Measurements from ENCODE around the gene SLC35E2B.
A peak's percentile ranks its signal among the peaks of the same experiment; 100 is the strongest.
"Not testable (repeated sequence)": the region's sequence is repeated elsewhere in the genome, so short reads cannot be mapped to it uniquely, and the experiment has no call there.

Gene SLC35E2B

DNA sequence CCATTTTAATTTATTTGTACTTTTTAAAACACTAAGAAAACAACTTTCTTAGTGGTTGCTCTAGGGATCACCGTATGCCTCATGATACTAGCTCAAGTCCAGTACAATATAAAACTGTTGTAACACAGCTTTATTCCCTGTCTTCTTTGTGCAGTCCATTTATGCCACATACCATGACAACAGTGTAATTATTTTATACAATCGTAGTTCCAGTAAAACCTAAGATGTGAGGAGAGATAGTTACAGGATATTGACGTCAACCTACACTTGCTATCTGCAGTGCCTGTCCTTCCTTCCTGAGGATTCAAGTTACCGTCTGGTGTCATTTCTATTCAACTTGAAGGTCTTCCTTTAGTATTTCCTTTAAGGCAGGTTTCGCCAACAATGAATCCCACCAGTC is 46.3 kb downstream of the SLC35E2B start:
- H3K4me3 Mint-ChIP-seq; H3K27ac Mint-ChIP-seq; H3K4me1 Mint-ChIP-seq (ENCODE audit: low read depth); H3K9me3 Mint-ChIP-seq; DNase-seq; H3K27me3 Mint-ChIP-seq: not testable (repeated sequence)
- peaks cover 56% of the 10 kb centered on the region for H3K36me3 Mint-ChIP-seq (ENCODE audit: low read depth)

DNA sequence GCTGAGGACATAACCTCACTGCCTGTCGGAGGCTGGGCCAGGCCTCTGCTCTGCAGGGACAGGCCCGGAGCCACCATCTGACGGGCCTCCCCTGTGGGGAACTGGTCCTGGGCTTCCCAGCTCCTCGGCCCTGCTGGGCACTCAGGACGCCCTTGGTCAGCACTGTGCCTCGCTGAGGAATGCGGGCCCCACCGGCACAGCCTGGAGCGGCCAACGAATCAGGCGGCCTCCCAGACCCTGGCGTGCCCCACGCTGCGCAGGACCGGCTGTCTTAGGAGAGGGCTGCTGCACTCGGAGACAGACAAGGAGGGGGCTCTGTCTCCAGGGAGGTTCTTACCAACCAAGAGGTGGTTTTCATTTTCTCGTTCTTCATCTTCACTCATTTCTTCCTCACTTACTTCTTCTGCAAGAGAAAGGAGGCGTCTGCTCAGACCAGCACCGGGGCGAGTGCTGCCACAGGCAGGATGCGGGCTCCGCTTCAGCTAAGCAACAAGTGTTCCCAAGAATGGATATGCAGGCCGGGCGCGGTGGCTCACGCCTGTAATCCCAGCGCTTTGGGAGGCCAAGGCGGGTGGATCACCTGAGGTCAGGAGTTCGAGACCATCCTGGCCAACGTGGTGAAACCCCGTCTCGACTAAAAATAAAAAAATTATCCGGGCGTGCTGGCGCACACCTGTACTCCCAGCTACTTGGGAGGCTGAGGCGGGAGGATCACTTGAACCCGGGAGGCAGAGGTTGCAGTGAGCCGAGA is 51.7 kb downstream of the SLC35E2B start:
- peaks cover 34% of the 10 kb centered on the region for H3K36me3 Mint-ChIP-seq (ENCODE audit: low read depth)
- not testable (repeated sequence) for H3K9me3 Mint-ChIP-seq; H3K4me1 Mint-ChIP-seq (ENCODE audit: low read depth)

DNA sequence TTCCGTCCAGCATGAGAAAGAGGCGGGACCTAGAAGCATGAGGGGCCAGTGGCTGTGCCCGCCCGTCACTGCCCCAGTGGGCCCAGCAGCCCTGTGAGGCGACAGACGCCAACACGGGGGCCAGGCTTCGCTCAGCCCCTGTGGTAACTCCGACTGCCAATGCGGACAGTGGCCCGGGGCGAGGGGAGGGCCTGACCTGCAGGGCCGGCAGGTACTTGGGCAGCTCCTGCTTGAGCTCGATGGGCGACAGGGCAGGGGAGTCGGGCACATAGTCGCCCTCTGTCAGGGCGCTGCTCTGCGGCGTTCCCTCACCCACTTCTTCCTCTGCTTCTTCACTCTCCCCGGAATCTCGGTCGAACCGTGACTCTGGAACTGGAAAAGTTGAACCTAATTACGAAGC is 52.5 kb downstream of the SLC35E2B start:
- not testable (repeated sequence) for H3K9me3 Mint-ChIP-seq; H3K4me1 Mint-ChIP-seq (ENCODE audit: low read depth); H3K27me3 Mint-ChIP-seq; H3K4me3 Mint-ChIP-seq; DNase-seq; H3K27ac Mint-ChIP-seq
- peaks cover 30% of the 10 kb centered on the region for H3K36me3 Mint-ChIP-seq (ENCODE audit: low read depth)

More for the DNA sequence above, 51.7 kb downstream of the SLC35E2B start:
- H3K27ac Mint-ChIP-seq, DNase-seq, H3K4me3 Mint-ChIP-seq, H3K27me3 Mint-ChIP-seq: not testable (repeated sequence)

DNA sequence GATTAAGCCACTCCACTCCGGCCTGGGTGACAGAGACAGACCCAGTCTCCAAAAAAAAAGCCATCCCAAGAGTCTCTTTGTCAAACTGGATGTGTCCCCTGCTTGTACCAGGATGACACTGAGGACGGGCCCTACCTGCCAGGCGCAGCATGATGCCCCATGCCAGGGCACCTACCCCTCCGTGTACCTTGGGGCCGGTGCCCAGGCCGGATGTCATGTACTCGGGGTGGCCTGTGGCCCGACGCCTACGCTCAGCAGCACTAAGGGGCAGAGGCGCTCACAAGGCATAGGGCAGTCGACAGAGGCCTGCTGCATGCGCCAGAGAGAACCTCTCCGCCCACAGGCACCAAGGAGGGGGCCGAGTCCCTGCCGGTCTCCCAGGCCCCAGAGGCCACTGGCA is 53.2 kb downstream of the SLC35E2B start:
- H3K36me3 Mint-ChIP-seq (ENCODE audit: low read depth), result peaks cover 30% of the 10 kb centered on the region
- H3K4me1 Mint-ChIP-seq (ENCODE audit: low read depth); H3K9me3 Mint-ChIP-seq; H3K27ac Mint-ChIP-seq; DNase-seq; H3K27me3 Mint-ChIP-seq; H3K4me3 Mint-ChIP-seq: not testable (repeated sequence)

DNA sequence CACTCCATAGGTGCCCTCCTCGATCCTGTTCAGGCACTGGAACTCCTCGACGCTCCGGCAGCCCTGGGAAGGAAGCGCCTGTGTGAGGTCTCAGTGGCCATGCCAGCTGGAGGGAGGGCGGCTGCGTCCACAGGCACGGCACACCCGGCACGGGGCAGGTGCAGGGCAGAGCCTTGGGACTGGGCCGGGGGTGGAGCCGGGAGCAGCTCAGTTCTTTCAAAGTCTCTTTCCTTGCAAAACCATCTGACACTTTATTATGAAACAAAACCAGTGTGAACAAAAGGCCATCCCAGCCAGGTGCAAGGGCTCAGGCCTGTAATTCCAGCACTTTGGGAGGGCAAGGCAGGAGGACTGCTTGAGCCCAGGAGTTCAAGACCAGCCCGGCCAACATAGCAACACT is 54.1 kb downstream of the SLC35E2B start:
- not testable (repeated sequence) for H3K9me3 Mint-ChIP-seq; H3K27me3 Mint-ChIP-seq; H3K27ac Mint-ChIP-seq; H3K4me1 Mint-ChIP-seq (ENCODE audit: low read depth); DNase-seq; H3K4me3 Mint-ChIP-seq
- H3K36me3 Mint-ChIP-seq (ENCODE audit: low read depth), result peaks cover 30% of the 10 kb centered on the region

DNA sequence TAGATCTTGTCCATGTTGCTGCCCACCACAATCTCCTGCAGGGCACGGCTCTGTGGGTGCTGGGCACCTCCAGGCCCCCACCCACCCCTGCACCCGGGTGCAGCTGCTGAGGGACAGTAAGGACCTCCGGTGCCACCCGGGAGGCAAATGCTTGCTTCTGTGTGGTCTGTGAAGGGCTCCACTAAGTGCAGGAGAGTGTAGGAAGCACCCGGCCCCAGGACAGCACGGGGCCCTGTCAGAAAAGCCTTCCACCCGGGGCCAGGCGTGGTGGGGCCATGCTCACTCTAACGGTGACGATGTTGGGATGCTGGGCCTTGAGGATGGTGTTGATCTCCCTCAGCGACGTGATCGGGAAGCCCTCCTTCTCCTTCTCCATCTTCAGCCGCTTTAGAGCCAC is 55.1 kb downstream of the SLC35E2B start:
- H3K27me3 Mint-ChIP-seq; H3K4me3 Mint-ChIP-seq; DNase-seq; H3K4me1 Mint-ChIP-seq (ENCODE audit: low read depth); H3K27ac Mint-ChIP-seq; H3K9me3 Mint-ChIP-seq: not testable (repeated sequence)
- H3K36me3 Mint-ChIP-seq (ENCODE audit: low read depth), result peaks cover 27% of the 10 kb centered on the region

DNA sequence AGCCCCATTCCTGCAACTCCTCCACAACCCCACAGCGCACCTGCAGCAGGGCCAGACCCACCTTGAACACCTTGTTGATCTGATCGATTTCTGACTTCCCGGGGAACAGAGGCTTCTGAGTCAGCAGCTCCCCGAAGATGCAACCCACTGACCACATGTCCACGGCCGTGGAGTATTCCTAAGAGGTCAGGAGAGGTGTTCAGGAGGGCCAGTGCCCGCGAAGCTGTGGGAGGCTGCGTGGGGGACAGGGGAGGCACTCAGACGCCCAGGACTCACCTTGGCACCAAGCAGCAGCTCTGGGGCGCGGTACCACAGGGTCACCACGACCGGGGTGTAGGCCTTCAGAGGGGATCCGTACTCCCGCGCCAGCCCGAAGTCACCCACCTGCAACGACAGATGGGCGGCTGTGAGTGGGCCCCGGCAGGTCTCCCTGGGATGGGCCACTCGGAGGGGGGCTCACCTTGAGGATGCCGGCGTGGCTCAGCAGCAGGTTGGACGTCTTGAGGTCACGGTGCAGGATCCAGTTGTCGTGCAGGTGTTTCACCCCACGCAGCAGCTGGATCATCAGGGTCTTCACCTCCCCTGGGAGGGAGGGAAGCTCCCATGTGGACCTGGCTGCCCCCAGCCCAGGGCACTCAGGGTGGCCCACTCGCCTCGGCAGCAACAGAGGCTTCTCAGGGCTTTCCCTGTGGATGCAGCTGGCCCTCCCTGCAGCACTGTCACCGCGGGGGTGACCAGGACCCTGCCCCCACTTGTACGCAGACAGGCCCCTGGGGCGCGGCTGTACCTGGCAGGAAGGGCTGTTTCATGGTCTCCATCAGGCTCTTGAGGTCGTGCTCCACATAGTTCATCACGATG is 55.7 kb downstream of the SLC35E2B start:
- DNase-seq; H3K27me3 Mint-ChIP-seq; H3K27ac Mint-ChIP-seq; H3K9me3 Mint-ChIP-seq; H3K4me3 Mint-ChIP-seq; H3K4me1 Mint-ChIP-seq (ENCODE audit: low read depth): not testable (repeated sequence)
- peaks cover 27% of the 10 kb centered on the region for H3K36me3 Mint-ChIP-seq (ENCODE audit: low read depth)

DNA sequence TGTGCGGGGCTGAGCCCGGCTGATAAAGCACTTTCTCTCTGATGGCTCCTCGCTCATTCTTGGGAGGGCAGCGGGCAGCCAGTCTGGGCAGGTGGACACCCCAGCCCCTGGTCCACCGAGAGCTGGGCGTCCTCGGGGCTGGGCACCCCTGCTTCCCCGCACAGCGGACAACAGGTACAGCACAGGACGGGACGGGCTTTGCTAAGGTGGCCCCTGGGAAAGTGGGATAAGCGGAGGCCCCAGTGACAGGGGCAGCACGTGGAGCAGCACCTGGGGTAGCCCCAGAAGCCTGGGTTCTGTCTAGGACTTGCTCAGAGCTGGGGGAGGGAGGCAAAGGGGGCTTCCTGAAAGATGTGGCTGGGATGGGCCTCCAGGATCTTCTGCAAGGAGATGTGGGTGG is 58.0 kb downstream of the SLC35E2B start:
- H3K4me1 Mint-ChIP-seq (ENCODE audit: low read depth); H3K27me3 Mint-ChIP-seq; H3K27ac Mint-ChIP-seq; H3K4me3 Mint-ChIP-seq; H3K9me3 Mint-ChIP-seq: not testable (repeated sequence)
- H3K36me3 Mint-ChIP-seq (ENCODE audit: low read depth), result peaks cover 24% of the 10 kb centered on the region
- DNase-seq, result peak; percentile 35

DNA sequence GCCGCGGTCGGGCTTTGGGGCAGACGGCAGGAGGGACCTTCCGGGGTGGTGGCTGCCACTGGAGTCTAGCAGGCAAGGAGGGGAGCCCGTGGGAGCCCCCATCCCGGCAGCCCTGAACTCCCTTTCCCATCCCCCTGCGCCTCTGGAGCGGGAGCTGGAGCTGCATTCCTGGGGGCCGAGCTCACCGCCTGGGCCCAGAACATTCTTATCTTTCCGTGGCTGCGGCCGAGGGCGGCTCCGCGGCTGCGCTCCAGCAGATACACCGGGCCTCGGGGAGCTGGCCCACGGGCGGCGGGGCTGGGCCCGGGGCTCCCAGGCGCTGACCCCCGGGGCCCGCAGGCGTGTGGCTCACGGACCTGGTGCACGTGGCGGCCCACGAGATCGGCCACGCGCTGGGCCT is 59.2 kb downstream of the SLC35E2B start:
- H3K4me1 Mint-ChIP-seq (ENCODE audit: low read depth); H3K27me3 Mint-ChIP-seq; H3K27ac Mint-ChIP-seq; H3K9me3 Mint-ChIP-seq; DNase-seq; H3K4me3 Mint-ChIP-seq: not testable (repeated sequence)
- H3K36me3 Mint-ChIP-seq (ENCODE audit: low read depth), result peaks cover 17% of the 10 kb centered on the region

DNA sequence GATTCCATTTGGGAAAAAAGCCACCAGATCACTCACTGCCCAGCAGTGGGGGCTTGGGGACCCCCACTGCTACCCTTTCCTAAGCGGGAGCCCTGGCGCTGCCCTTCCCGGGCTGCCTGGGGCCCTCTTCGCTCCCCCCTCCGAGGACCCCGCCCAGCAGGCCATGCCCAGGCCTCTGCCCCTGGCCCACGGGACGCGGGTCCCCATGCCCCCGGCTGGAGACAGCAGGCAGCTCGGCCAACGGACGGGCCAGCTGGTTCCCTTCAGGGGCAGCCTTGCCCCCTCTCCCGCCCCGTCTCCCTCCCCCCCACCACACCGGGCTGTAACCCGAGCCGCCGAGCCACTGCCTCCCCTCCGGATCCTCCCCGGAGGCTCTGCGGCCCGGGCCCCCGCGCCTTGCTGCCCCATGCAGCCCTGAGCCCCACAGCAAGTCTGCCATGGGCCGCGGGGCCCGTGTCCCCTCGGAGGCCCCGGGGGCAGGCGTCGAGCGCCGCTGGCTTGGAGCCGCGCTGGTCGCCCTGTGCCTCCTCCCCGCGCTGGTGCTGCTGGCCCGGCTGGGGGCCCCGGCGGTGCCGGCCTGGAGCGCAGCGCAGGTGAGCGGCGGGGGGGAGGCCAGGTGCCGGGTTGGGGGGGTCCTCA is 60.7 kb downstream of the SLC35E2B start, which contains the start of gene MMP23B:
Gene MMP23B (plus strand): TSS at position 392 of the 639 bp plus-strand sequence. CDS start 46 bp downstream, at position 438.
- Mint-ChIP-seq H3K9me3 (no peaks in the 10 kb centered on the region), H3K27me3 (peaks cover 5% of the 10 kb centered on the region), H3K36me3 (ENCODE audit: low read depth) (peaks cover 9% of the 10 kb centered on the region), H3K4me3 (peak within 1 kb of the TSS; percentile 31), H3K4me1 (ENCODE audit: low read depth) (peaks cover 4% of the 10 kb centered on the region), H3K27ac (peak within 1 kb of the TSS; percentile 77)
- peak; percentile 48 for DNase-seq

DNA sequence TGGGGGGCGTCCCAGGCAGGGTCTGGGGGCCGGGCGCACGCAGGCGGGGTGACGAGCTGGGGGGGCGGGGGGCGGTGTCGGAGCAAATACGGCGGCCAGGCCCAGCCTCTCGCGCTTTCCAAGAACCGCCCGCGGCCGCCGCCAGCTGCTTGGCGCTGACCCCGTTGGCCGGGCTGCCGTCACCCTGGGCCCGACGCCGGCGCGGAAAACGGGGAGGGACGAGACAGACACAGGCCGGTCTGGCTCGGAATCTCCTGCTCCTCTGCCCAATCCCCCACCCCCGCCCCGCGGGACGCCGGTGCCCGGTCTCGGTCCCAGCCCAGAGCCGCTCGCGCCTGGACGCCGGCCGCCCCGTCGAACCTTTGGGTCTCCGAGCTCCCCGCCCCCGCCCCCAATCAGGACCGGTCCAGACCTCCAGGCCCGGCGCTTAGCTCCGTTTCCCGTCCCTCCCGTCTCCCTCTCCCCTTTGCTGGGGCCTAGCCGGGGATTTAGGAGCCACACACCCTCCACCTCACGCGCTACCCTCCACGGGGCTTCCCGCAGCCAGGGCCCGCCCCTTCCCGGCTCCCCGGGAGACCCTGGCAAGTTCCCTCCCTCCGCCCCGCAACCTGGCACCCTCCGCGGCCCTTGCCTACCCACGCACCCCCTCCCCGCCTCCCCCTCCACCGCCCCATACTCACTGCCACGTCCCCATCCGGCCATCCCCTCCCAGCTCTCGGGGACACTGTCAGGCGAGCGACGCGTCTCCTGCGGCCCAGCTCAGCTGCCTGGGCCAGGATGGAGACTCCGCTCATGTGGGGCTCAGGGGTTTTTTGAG is 61.4 kb downstream of the SLC35E2B start:
- Mint-ChIP-seq H3K9me3 (no peaks in the 10 kb centered on the region), H3K4me1 (ENCODE audit: low read depth) (peaks cover 4% of the 10 kb centered on the region), H3K27ac (peak overlapping the region; percentile 77), H3K4me3 (peak overlapping the region; percentile 31), H3K36me3 (ENCODE audit: low read depth) (peaks cover 2% of the 10 kb centered on the region), H3K27me3 (peaks cover 5% of the 10 kb centered on the region)
- peak; percentile 50 for DNase-seq

DNA sequence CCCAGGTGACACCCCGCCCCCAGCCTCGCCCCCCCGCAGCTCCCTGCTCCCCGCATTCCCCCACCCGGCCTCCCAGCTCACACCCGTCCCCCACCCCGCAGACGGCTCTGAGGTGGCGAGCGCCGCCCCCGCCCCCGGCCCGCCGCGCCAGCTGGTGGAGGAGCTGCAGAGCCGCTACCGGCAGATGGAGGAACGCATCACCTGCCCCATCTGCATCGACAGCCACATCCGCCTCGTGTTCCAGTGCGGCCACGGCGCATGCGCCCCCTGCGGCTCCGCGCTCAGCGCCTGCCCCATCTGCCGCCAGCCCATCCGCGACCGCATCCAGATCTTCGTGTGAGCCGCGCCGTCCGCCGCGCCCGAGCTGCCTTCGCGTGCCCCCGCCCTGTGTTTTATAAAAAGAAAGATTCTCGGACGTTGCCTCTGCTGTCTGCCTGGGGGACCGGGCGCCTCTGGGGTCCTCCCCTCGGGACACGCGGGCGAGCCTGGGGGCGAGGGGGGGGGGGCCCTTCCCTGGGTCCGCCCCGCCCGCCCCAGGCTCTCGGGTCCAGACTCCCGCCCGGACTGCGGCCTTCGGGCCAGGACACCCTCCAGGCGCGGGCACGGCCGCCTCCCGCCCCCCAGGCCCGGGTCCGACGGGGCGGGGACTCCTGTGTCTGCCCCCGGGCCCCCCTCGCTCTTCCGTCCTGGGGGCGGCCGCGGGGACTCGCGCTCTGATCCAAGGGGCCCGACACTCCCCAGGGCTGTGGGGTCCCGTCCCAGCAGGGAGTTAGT is 62.2 kb downstream of the SLC35E2B start:
- H3K27me3 Mint-ChIP-seq, result peaks cover 5% of the 10 kb centered on the region
- H3K27ac Mint-ChIP-seq, result peak overlapping the region; percentile 96
- peaks cover 2% of the 10 kb centered on the region for H3K36me3 Mint-ChIP-seq (ENCODE audit: low read depth)
- H3K9me3 Mint-ChIP-seq, result no peaks in the 10 kb centered on the region
- H3K4me3 Mint-ChIP-seq, result peak overlapping the region; percentile 69
- peak; percentile 92 for DNase-seq
- peaks cover 4% of the 10 kb centered on the region for H3K4me1 Mint-ChIP-seq (ENCODE audit: low read depth)

DNA sequence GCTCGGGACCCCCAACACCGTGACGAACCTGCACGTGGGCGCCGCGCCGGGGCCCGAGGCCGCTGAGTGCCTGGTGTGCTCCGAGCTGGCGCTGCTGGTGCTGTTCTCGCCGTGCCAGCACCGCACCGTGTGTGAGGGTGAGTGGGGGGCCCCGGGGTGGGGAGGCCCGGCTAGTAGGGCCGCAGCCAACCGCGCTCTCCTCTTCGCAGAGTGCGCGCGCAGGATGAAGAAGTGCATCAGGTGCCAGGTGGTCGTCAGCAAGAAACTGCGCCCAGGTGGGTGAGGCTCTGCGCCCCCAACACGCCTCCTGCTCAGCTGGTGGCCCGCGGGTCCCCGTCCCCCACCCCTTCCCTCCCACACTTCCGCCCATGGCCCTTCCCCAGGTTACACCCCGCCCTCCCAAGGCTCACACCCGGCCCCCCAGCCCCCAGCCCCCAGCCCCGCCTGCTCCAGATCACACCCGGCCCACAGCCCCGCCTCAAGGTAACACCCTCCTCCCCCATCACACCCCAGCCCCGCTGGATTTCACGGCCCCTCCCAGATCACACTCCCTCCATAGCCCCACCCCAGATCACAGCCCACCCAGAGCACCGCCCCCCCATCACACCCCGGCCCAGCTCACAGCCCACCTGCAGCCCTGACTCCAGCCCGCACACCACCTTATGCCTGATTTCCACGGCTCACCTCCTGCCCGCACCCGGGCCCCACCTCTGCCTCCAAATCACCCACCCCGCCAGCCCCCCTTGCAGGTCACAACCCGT is 63.0 kb downstream of the SLC35E2B start:
- Mint-ChIP-seq H3K4me1 (ENCODE audit: low read depth) (peaks cover 4% of the 10 kb centered on the region), H3K27ac (peak overlapping the region; percentile 33), H3K36me3 (ENCODE audit: low read depth) (peaks cover 2% of the 10 kb centered on the region), H3K4me3 (peak overlapping the region; percentile 55), H3K9me3 (no peaks in the 10 kb centered on the region), H3K27me3 (peaks cover 5% of the 10 kb centered on the region)
- peak; percentile 72 for DNase-seq
